Naive thymus-derived CD4-positive, alpha-beta T cell (primary cell): ENCODE measurements around the gene IL4R. TPM values are rescaled to one million over a fixed set of nuclear protein-coding genes. Genes with fewer than 3 reads are reported as not detected.
A peak's percentile ranks its signal among the peaks of the same experiment; 100 is the strongest.

Source experiments
- ATAC-seq: fragments of 150-1000 bp; cut with Tn5 transposase; 2 replicates; pipeline ENCODE4 v1.10.0; 2021; ENCODE audit warnings: mild to moderate bottlenecking, moderate library complexity
- CTCF ChIA-PET: fragments of 350-600 bp; sonication (Branson Sonifier 250); formaldehyde crosslinking; loops from one replicate; lab custom pipeline; 2021; ENCODE audit warnings: antibody characterized with exemption; lab: Charles Lee
- POLR2A ChIA-PET: fragments of 350-600 bp; sonication (Branson Sonifier 250); formaldehyde crosslinking; loops from one replicate; lab custom pipeline; 2021; ENCODE audit warnings: antibody characterized with exemption, inconsistent platforms; lab: Charles Lee
- DNase-seq, 9 donors: peaks; one replicate each; pipeline versions ENCODE4 v3.0.0 to v3.0.0-alpha.2; 2020 to 2022; ENCODE audit warnings: mixed read lengths in 1 of 9
- H3K27ac ChIP-seq: one replicate; pipeline ENCODE4 v1.7.0; 2013; ENCODE audit warnings: mild to moderate bottlenecking, low read depth, low read length, moderate library complexity
- H3K27me3 ChIP-seq, 2 donors: one replicate each; pipeline ENCODE4 v1.7.0; 2013; ENCODE audit warnings: low read length in 2 of 2, mild to moderate bottlenecking in 2 of 2, moderate library complexity in 2 of 2; ENCODE audit not compliant: control insufficient read depth in 2 of 2, insufficient read depth in 2 of 2
- H3K36me3 ChIP-seq, 3 experiments: 1 replicate in 2 of 3; 2 replicates in 1 of 3; pipeline ENCODE4 v1.7.0; 2013; ENCODE audit warnings: low read length in 3 of 3, mild to moderate bottlenecking in 3 of 3, moderate library complexity in 1 of 3; ENCODE audit not compliant: insufficient read depth in 3 of 3, control insufficient read depth in 2 of 3
- H3K4me1 ChIP-seq, 2 donors: one replicate each; pipeline ENCODE4 v1.7.0; 2013; ENCODE audit warnings: low read length in 2 of 2, mild to moderate bottlenecking in 2 of 2, moderate library complexity in 1 of 2; ENCODE audit not compliant: control insufficient read depth in 2 of 2, insufficient read depth in 2 of 2
- H3K4me3 ChIP-seq: 2 replicates; pipeline ENCODE4 v1.7.0; 2013; ENCODE audit warnings: mild to moderate bottlenecking, low read length
- H3K9me3 ChIP-seq, 3 experiments: 1 replicate in 2 of 3; 2 replicates in 1 of 3; pipeline ENCODE4 v1.7.0; 2013; ENCODE audit warnings: low read length in 3 of 3; ENCODE audit not compliant: control insufficient read depth in 2 of 3
- H3K27ac Mint-ChIP-seq, 9 donors: one replicate each; pipeline ENCODE4 v1.8.0; 2020 to 2022; ENCODE audit warnings: mixed read lengths in 9 of 9, mild to moderate bottlenecking in 8 of 9, moderate library complexity in 5 of 9, inconsistent platforms in 2 of 9
- H3K27me3 Mint-ChIP-seq, 5 donors: one replicate each; pipeline ENCODE4 v1.8.0; 2021 to 2022; ENCODE audit warnings: mixed read lengths in 5 of 5, mild to moderate bottlenecking in 1 of 5
- H3K36me3 Mint-ChIP-seq, 5 donors: one replicate each; pipeline ENCODE4 v1.8.0; 2020 to 2022; ENCODE audit warnings: mixed read lengths in 5 of 5, mild to moderate bottlenecking in 3 of 5, inconsistent platforms in 1 of 5
- H3K4me1 Mint-ChIP-seq, 7 donors: one replicate each; pipeline ENCODE4 v1.8.0; 2020 to 2022; ENCODE audit warnings: mixed read lengths in 7 of 7, mild to moderate bottlenecking in 3 of 7, inconsistent platforms in 1 of 7
- H3K4me3 Mint-ChIP-seq, 10 donors: one replicate each; pipeline ENCODE4 v1.8.0; 2020 to 2022; ENCODE audit warnings: mild to moderate bottlenecking in 10 of 10, mixed read lengths in 10 of 10, moderate library complexity in 6 of 10, inconsistent platforms in 2 of 10
- H3K9me3 Mint-ChIP-seq, 11 donors: one replicate each; pipeline ENCODE4 v1.8.0; 2020 to 2022; ENCODE audit warnings: mixed read lengths in 11 of 11, mild to moderate bottlenecking in 4 of 11, inconsistent platforms in 1 of 11, moderate library complexity in 1 of 11
- intact Hi-C, 2 donors: fragments of 100-400 bp; cut with micrococcal nuclease; formaldehyde crosslinking; loops; one replicate each; pipeline ENCODE4 v1.15.1; 2023
- polyA plus RNA-seq, 2 donors: library from polyadenylated mRNA; unstranded; fragments of 300-500 nt; fragmentation: Illumina TruSeq; gene quantifications; one replicate each; pipeline ENCODE4 v1.2.3, GENCODE V29; 2021
- total RNA-seq, 6 experiments: library from RNA in 5 of 6; stranded (reverse) in 5 of 6; gene quantifications; 1 replicate in 5 of 6; 2 replicates in 1 of 6; pipeline ENCODE4 v1.2.3 and lab custom pipeline; 2021 to 2026

IL4R gene
- total and polyA plus RNA-seq, 7 experiments from 2014 or later: 99.8 to 498 (median 176) TPM

GRCh38 chr16:27310576-27311447 lies 3.0 kb upstream of the IL4R start:
- Histone ChIP-seq H3K36me3 (peaks cover 0 to 4% (median 0%) of the 10 kb centered on the region in 3 experiments), H3K4me3 (no peak overlapping the region), H3K27ac (no peak overlapping the region), H3K27me3 (no peaks in the 10 kb centered on the region), H3K4me1 (peaks cover 11 to 12% of the 10 kb centered on the region in 2 donors), H3K9me3 (no peaks in the 10 kb centered on the region)
- ChIA-PET POLR2A (interaction anchor here (0.6 to 1.0 kb wide), 4 partner anchors 12 to 68 kb away, joined by 3 read pairs; no protein-coding TSS in a partner anchor), CTCF (interaction anchor here (1.8 kb wide), 1 partner anchor 75 kb away, joined by 4 read pairs; no protein-coding TSS in a partner anchor)
- intact Hi-C loops: no loop called here
- H3K27me3 Mint-ChIP-seq: peaks cover 0 to 3% (median 0%) of the 10 kb centered on the region in 5 donors
- H3K4me3 Mint-ChIP-seq: peak overlapping the region in 1 of 10 donors; percentile 16
- DNase-seq: no peak
- H3K27ac Mint-ChIP-seq: peak overlapping the region in 1 of 9 donors; percentile 14
- H3K36me3 Mint-ChIP-seq: peaks cover 0 to 26% (median 3%) of the 10 kb centered on the region in 5 donors
- H3K4me1 Mint-ChIP-seq: peaks cover 13 to 32% (median 25%) of the 10 kb centered on the region in 7 donors
- peaks cover 0 to 9% (median 0%) of the 10 kb centered on the region in 11 donors for H3K9me3 Mint-ChIP-seq
- ATAC-seq: no peak

- H3K27ac Mint-ChIP-seq: peak overlapping the region in 4 of 9 donors; percentile 32 to 87 (median 56)
Observed at GRCh38 chr16:27311448-27311830, 2.3 kb upstream of the IL4R start.

GRCh38 chr16:27311897-27312303 lies 1.9 kb upstream of the IL4R start:
- Mint-ChIP-seq H3K4me1 (peaks cover 12 to 35% (median 25%) of the 10 kb centered on the region in 7 donors), H3K27me3 (peaks cover 0 to 3% (median 0%) of the 10 kb centered on the region in 5 donors), H3K27ac (peak overlapping the region in 6 of 9 donors; percentile 28 to 87 (median 50)), H3K9me3 (peaks cover 0 to 2% (median 0%) of the 10 kb centered on the region in 11 donors), H3K36me3 (peaks cover 0 to 27% (median 3%) of the 10 kb centered on the region in 5 donors), H3K4me3 (peak overlapping the region in 9 of 10 donors; percentile 23 to 99 (median 58))
- intact Hi-C loops: loop anchor here in 1 of 2 donors (2.0 kb wide), 1 partner anchor 239 kb away; the partner anchor contains the start of gene KATNIP
- H3K9me3 ChIP-seq: no peaks in the 10 kb centered on the region
- ChIA-PET CTCF (interaction anchor here (1.2 to 1.8 kb wide), 2 partner anchors 10 to 76 kb away, joined by 4 to 5 read pairs; no protein-coding TSS in a partner anchor), POLR2A (interaction anchor here (0.6 to 1.2 kb wide), 5 partner anchors 13 to 78 kb away, joined by 3 read pairs; no protein-coding TSS in a partner anchor)
- H3K4me3 ChIP-seq: no peak overlapping the region
- peaks cover 11 to 20% of the 10 kb centered on the region in 2 donors for H3K4me1 ChIP-seq
- DNase-seq: no peak
- H3K27ac ChIP-seq: no peak overlapping the region
- no peaks in the 10 kb centered on the region for H3K27me3 ChIP-seq
- peaks cover 0 to 4% (median 0%) of the 10 kb centered on the region in 3 experiments for H3K36me3 ChIP-seq
- no peak for ATAC-seq

More at GRCh38 chr16:27311448-27311830, 2.3 kb upstream of the IL4R start:
- H3K4me3 ChIP-seq: no peak overlapping the region
- Mint-ChIP-seq H3K9me3 (peaks cover 0 to 4% (median 0%) of the 10 kb centered on the region in 11 donors), H3K4me3 (peak overlapping the region in 2 of 10 donors; percentile 16 to 92), H3K4me1 (peaks cover 11 to 34% (median 26%) of the 10 kb centered on the region in 7 donors), H3K36me3 (peaks cover 0 to 27% (median 3%) of the 10 kb centered on the region in 5 donors), H3K27me3 (peaks cover 0 to 3% (median 0%) of the 10 kb centered on the region in 5 donors)
- no peak overlapping the region for H3K27ac ChIP-seq
- POLR2A ChIA-PET: interaction anchor here (0.6 to 0.7 kb wide), 2 partner anchors 12 to 19 kb away, joined by 3 read pairs; no protein-coding TSS in a partner anchor
- peaks cover 11 to 15% of the 10 kb centered on the region in 2 donors for H3K4me1 ChIP-seq
- intact Hi-C loops: no loop called here
- DNase-seq (no peak), ATAC-seq (no peak)
- H3K27me3 ChIP-seq: no peaks in the 10 kb centered on the region
- H3K9me3 ChIP-seq: no peaks in the 10 kb centered on the region
- H3K36me3 ChIP-seq: peaks cover 0 to 4% (median 0%) of the 10 kb centered on the region in 3 experiments
- CTCF ChIA-PET: interaction anchor here (1.8 kb wide), 1 partner anchor 75 kb away, joined by 4 read pairs; no protein-coding TSS in a partner anchor

GRCh38 chr16:27312580-27313421 lies 973 bp upstream of the IL4R start:
- peaks cover 0 to 36% (median 3%) of the 10 kb centered on the region in 5 donors for H3K36me3 Mint-ChIP-seq
- peaks cover 0 to 2% (median 0%) of the 10 kb centered on the region in 11 donors for H3K9me3 Mint-ChIP-seq
- no peaks in the 10 kb centered on the region for H3K27me3 ChIP-seq
- H3K4me3 ChIP-seq: peak overlapping the region; percentile 73
- peak overlapping the region; percentile 82 to 99 (median 88) for H3K4me3 Mint-ChIP-seq
- CTCF ChIA-PET: interaction anchor here (0.6 to 1.8 kb wide), 3 partner anchors 11 to 77 kb away, joined by 4 to 5 read pairs (median 4); no protein-coding TSS in a partner anchor
- peaks cover 0 to 4% (median 0%) of the 10 kb centered on the region in 3 experiments for H3K36me3 ChIP-seq
- intact Hi-C loops: loop anchor here in 1 of 2 donors (1.0 to 2.0 kb wide), 2 partner anchors 44 to 238 kb away; partner anchors contain the start of genes KATNIP and NSMCE1
- peaks cover 0 to 3% (median 0%) of the 10 kb centered on the region in 5 donors for H3K27me3 Mint-ChIP-seq
- peak overlapping the region; percentile 99 for H3K27ac ChIP-seq
- H3K4me1 ChIP-seq: peaks cover 11 to 25% of the 10 kb centered on the region in 2 donors
- H3K27ac Mint-ChIP-seq: peak overlapping the region; percentile 86 to 93 (median 89)
- ATAC-seq: no peak
- no peak for DNase-seq
- POLR2A ChIA-PET: interaction anchor here (0.6 to 1.2 kb wide), 6 partner anchors 23 to 79 kb away, joined by 3 to 5 read pairs (median 3); no protein-coding TSS in a partner anchor
- no peaks in the 10 kb centered on the region for H3K9me3 ChIP-seq
- peaks cover 21 to 44% (median 34%) of the 10 kb centered on the region in 7 donors for H3K4me1 Mint-ChIP-seq

- H3K9me3 ChIP-seq: no peaks in the 10 kb centered on the region
- Mint-ChIP-seq H3K27me3 (peaks cover 0 to 3% (median 0%) of the 10 kb centered on the region in 5 donors), H3K4me3 (peak overlapping the region; percentile 85 to 99 (median 97)), H3K9me3 (no peaks in the 10 kb centered on the region), H3K36me3 (peaks cover 0 to 51% (median 4%) of the 10 kb centered on the region in 5 donors), H3K4me1 (peaks cover 36 to 57% (median 49%) of the 10 kb centered on the region in 7 donors), H3K27ac (peak overlapping the region; percentile 92 to 99 (median 96))
- ChIA-PET CTCF (interaction anchor here (0.7 kb wide), 1 partner anchor 27 kb away, joined by 3 read pairs; no protein-coding TSS in a partner anchor), POLR2A (interaction anchor here (10.4 kb wide), 1 partner anchor 81 kb away, joined by 139 read pairs; no protein-coding TSS in a partner anchor)
- H3K36me3 ChIP-seq: peaks cover 0 to 4% (median 0%) of the 10 kb centered on the region in 3 experiments
- H3K27me3 ChIP-seq: no peaks in the 10 kb centered on the region
- DNase-seq: peak in 4 of 9 donors; percentile 28 to 63 (median 48)
- H3K4me3 ChIP-seq: peak overlapping the region; percentile 72
- intact Hi-C loops: loop anchor here (2.0 kb wide), 5 partner anchors 39 to 135 kb away; partner anchors contain the start of gene IL21R (in 1 of the 2)
- ATAC-seq: peak; percentile 33
- H3K27ac ChIP-seq: peak overlapping the region; percentile 99
- H3K4me1 ChIP-seq: peaks cover 23 to 40% of the 10 kb centered on the region in 2 donors
Observed at GRCh38 chr16:27314161-27314723, 468 bp downstream of the IL4R start.
